Gastroesophageal sphincter (tissue), 3 donors: ENCODE results near the gene TUBA1A.

Experiments
- CTCF ChIP-seq, 4 experiments: fragments of 200-600 bp in 2 of 4; fragments of 450-650 bp in 2 of 4; sonication (generic) in 1 of 4; IDR thresholded peaks; one replicate each; pipeline ENCODE4 v1.5.1; 2017 to 2019; ENCODE audit warnings: antibody characterized with exemption in 4 of 4, mild to moderate bottlenecking in 2 of 4, moderate library complexity in 2 of 4
- POLR2A ChIP-seq, 2 donors: fragments of 450-650 bp; IDR thresholded peaks; one replicate each; pipeline ENCODE4 v1.6.1; 2017; ENCODE audit warnings: antibody characterized with exemption in 2 of 2, mild to moderate bottlenecking in 2 of 2, moderate library complexity in 1 of 2
- POLR2AphosphoS5 ChIP-seq: sonication (generic); formaldehyde crosslinking; IDR thresholded peaks from one replicate; pipeline ENCODE4 v1.6.1; 2017; ENCODE audit warnings: antibody characterized with exemption

DNA sequence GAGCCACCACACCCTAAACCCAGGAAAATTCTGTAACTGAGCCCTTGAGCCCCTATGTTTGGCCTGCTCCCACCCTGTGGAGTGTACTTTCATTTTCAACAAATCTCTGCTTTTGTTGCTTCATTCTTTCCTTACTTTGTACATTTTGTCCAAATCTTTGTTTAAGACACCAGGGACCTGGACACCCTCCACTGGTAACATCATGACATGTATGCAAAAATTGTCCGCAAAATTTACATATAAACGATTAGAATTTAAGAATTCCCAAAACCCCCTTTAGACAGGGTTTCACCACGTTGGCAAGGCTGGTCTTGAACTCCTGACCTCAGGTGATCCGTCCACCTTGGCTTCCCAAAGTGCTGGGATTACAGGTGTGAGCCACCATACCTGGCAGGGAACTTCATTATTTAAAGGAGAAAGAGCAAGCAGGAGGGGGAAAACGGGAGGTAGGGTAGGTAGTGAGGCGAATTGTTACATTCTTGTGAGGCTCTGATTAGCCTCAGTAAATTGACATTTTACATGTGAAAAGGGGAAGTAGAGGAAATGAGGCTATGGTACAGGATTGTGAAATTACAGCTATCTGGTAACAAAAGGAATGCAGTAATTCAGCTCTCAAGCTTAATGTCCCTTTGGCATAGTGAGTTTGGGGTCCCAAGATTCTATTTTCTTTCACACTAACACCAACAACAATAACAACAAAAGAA, 27.6 kb downstream of the TUBA1A start:
- TF ChIP-seq CTCF (IDR thresholded peaks at IDR 0.05) (no peak), POLR2A (IDR thresholded peaks at IDR 0.05) (no peak), POLR2AphosphoS5 (no peak)
